H9 (cell line): ENCODE measurements around the gene KIAA1958. TPM values are rescaled to one million over a fixed set of nuclear protein-coding genes. Genes with fewer than 3 reads are reported as not detected.
"Not testable (repeated sequence)": the region's sequence is repeated elsewhere in the genome, so short reads cannot be mapped to it uniquely, and the experiment has no call there.

Experiments used
- DNase-seq: peaks from one replicate; pipeline ENCODE4 v3.0.0-alpha.2; 2017
- H2AFZ ChIP-seq: one replicate; pipeline ENCODE4 v1.6.1; 2013; ENCODE audit warnings: mild to moderate bottlenecking, low read length, control low read depth, moderate library complexity
- H2AK5ac ChIP-seq: 2 replicates; pipeline ENCODE4 v1.6.1; 2013; ENCODE audit warnings: low read length, control low read depth, mixed read lengths; ENCODE audit not compliant: insufficient read length
- H2BK120ac ChIP-seq: one replicate; pipeline ENCODE4 v1.6.1; 2013; ENCODE audit warnings: low read depth, mild to moderate bottlenecking, low read length, control low read depth, inconsistent platforms; ENCODE audit not compliant: poor library complexity, severe bottlenecking
- H2BK12ac ChIP-seq: 2 replicates; pipeline ENCODE4 v1.6.1; 2013; ENCODE audit warnings: low read length, control low read depth, mixed read lengths, low read depth; ENCODE audit not compliant: insufficient read length
- H2BK15ac ChIP-seq: 2 replicates; pipeline ENCODE4 v1.6.1; 2013; ENCODE audit warnings: low read depth, low read length, control low read depth
- H2BK20ac ChIP-seq: one replicate; pipeline ENCODE4 v1.6.1; 2013; ENCODE audit warnings: low read depth, mild to moderate bottlenecking, low read length, control low read depth, inconsistent platforms; ENCODE audit not compliant: poor library complexity, severe bottlenecking
- H2BK5ac ChIP-seq: 2 replicates; pipeline ENCODE4 v1.6.1; 2013; ENCODE audit warnings: low read length, control low read depth, mixed read lengths; ENCODE audit not compliant: insufficient read length
- H3K14ac ChIP-seq: 2 replicates; pipeline ENCODE4 v1.6.1; 2013; ENCODE audit warnings: low read length, control low read depth; ENCODE audit not compliant: insufficient read depth
- H3K18ac ChIP-seq: 2 replicates; pipeline ENCODE4 v1.6.1; 2013; ENCODE audit warnings: low read depth, mild to moderate bottlenecking, mixed read lengths, low read length, control low read depth; ENCODE audit not compliant: insufficient read length
- H3K23ac ChIP-seq: 2 replicates; pipeline ENCODE4 v1.6.1; 2013; ENCODE audit warnings: low read length, control low read depth, mixed read lengths, low read depth; ENCODE audit not compliant: insufficient read length
- H3K23me2 ChIP-seq: 2 replicates; pipeline ENCODE4 v1.6.1; 2013; ENCODE audit warnings: low read depth, mild to moderate bottlenecking, mixed read lengths, low read length, control low read depth; ENCODE audit not compliant: insufficient read length, poor library complexity, severe bottlenecking
- H3K27ac ChIP-seq: 2 replicates; pipeline ENCODE4 v1.5.1; 2013; ENCODE audit warnings: low read length, control low read depth, mixed read lengths, low read depth; ENCODE audit not compliant: insufficient read length
- H3K27me3 ChIP-seq: 2 replicates; pipeline ENCODE4 v1.6.1; 2013; ENCODE audit warnings: low read length, control low read depth, inconsistent platforms; ENCODE audit not compliant: insufficient read depth
- H3K4ac ChIP-seq: 2 replicates; pipeline ENCODE4 v1.6.1; 2013; ENCODE audit warnings: low read depth, mild to moderate bottlenecking, control low read depth, inconsistent platforms, low read length, moderate library complexity
- H3K4me1 ChIP-seq: 2 replicates; pipeline ENCODE4 v1.6.1; 2013; ENCODE audit warnings: low read length, control low read depth, inconsistent platforms; ENCODE audit not compliant: insufficient read depth
- H3K4me2 ChIP-seq: 2 replicates; pipeline ENCODE4 v1.6.1; 2013; ENCODE audit warnings: low read length, control low read depth, mixed read lengths; ENCODE audit not compliant: insufficient read length, insufficient read depth
- H3K56ac ChIP-seq: 2 replicates; pipeline ENCODE4 v1.6.1; 2013; ENCODE audit warnings: low read depth, mild to moderate bottlenecking, mixed read lengths, low read length, control low read depth; ENCODE audit not compliant: insufficient read length
- H3K79me1 ChIP-seq: 2 replicates; pipeline ENCODE4 v1.6.1; 2013; ENCODE audit warnings: low read depth, mild to moderate bottlenecking, moderate library complexity, low read length, control low read depth, inconsistent platforms; ENCODE audit not compliant: insufficient read depth, poor library complexity, severe bottlenecking
- H3K79me2 ChIP-seq: 2 replicates; pipeline ENCODE4 v1.6.1; 2013; ENCODE audit warnings: low read length, control low read depth, inconsistent platforms; ENCODE audit not compliant: insufficient read depth
- H3K9ac ChIP-seq: 2 replicates; pipeline ENCODE4 v1.6.1; 2013; ENCODE audit warnings: low read length, control low read depth, mixed read lengths; ENCODE audit not compliant: insufficient read length; ENCODE audit errors: extremely low read depth
- H3K9me3 ChIP-seq: one replicate; pipeline ENCODE4 v1.6.1; 2013; ENCODE audit warnings: low read depth, low read length, inconsistent platforms; ENCODE audit not compliant: control insufficient read depth
- H3T11ph ChIP-seq: one replicate; pipeline ENCODE4 v1.6.1; 2013; ENCODE audit warnings: mild to moderate bottlenecking, low read length, control low read depth, inconsistent platforms
- H4K20me1 ChIP-seq: one replicate; pipeline ENCODE4 v1.6.1; 2013; ENCODE audit not compliant: control insufficient read depth, insufficient read length, insufficient read depth
- H4K5ac ChIP-seq: 2 replicates; pipeline ENCODE4 v1.6.1; 2013; ENCODE audit warnings: low read depth, mild to moderate bottlenecking, mixed read lengths, low read length, control low read depth; ENCODE audit not compliant: insufficient read length
- H4K8ac ChIP-seq: replicated peaks from 2 replicates; pipeline ENCODE4 v1.6.1; 2013; ENCODE audit warnings: low read length, control low read depth, mixed read lengths, low read depth; ENCODE audit not compliant: insufficient read length
- H4K91ac ChIP-seq: 2 replicates; pipeline ENCODE4 v1.6.1; 2013; ENCODE audit warnings: low read depth, mild to moderate bottlenecking, moderate library complexity, mixed read lengths, low read length, control low read depth; ENCODE audit not compliant: insufficient read length
- H3K27ac Mint-ChIP-seq, 3 experiments: 2 replicates in 2 of 3; 3 replicates in 1 of 3; pipeline ENCODE4 v1.8.0; 2020 to 2021; ENCODE audit warnings: mixed read lengths in 3 of 3, mild to moderate bottlenecking in 1 of 3, moderate library complexity in 1 of 3
- H3K27me3 Mint-ChIP-seq: 2 replicates; pipeline ENCODE4 v1.8.0; 2021; ENCODE audit warnings: low read depth, mild to moderate bottlenecking, moderate library complexity, mixed read lengths
- H3K36me3 Mint-ChIP-seq, 3 experiments: 2 replicates in 2 of 3; 3 replicates in 1 of 3; pipeline ENCODE4 v1.8.0; 2020 to 2021; ENCODE audit warnings: low read depth in 3 of 3, mixed read lengths in 3 of 3; ENCODE audit not compliant: insufficient read depth in 1 of 3
- H3K4me1 Mint-ChIP-seq, 2 experiments: 2 replicates each; pipeline ENCODE4 v1.8.0; 2020; ENCODE audit warnings: mixed read lengths in 2 of 2
- H3K4me3 Mint-ChIP-seq, 2 experiments: 2 replicates in 1 of 2; 3 replicates in 1 of 2; pipeline ENCODE4 v1.8.0; 2020 to 2021; ENCODE audit warnings: mild to moderate bottlenecking in 2 of 2, mixed read lengths in 2 of 2, moderate library complexity in 1 of 2
- H3K9me3 Mint-ChIP-seq, 2 experiments: 2 replicates in 1 of 2; 3 replicates in 1 of 2; pipeline ENCODE4 v1.8.0; 2020; ENCODE audit warnings: mild to moderate bottlenecking in 2 of 2, mixed read lengths in 2 of 2, moderate library complexity in 1 of 2
- WGBS: extraction: QIAGEN DNeasy Blood & Tissue Kit; methylation state at CpG from one replicate; pipeline ENCODE4 v1.1.7; 2013; ENCODE audit warnings: missing lambda C conversion rate, low lambda C conversion rate, mixed read lengths; ENCODE audit not compliant: insufficient read length; ENCODE audit errors: extremely low coverage; 5-methylcytosine and 5-hydroxymethylcytosine counted together
- total RNA-seq: library from RNA; stranded (reverse); gene quantifications from 2 replicates; pipeline ENCODE4 v1.2.1, GENCODE V29; 2021
- TF ChIP-seq, protein P1 (sequence below): fragments of 200-600 bp; sonication (generic); conservative IDR thresholded peaks from 3 replicates; pipeline ENCODE4 v1.8.0; 2021; ENCODE audit warnings: antibody characterized with exemption, mild to moderate bottlenecking

KIAA1958 gene
- total RNA-seq, 1 experiment from 2014 or later, result 34.0 TPM

DNA sequence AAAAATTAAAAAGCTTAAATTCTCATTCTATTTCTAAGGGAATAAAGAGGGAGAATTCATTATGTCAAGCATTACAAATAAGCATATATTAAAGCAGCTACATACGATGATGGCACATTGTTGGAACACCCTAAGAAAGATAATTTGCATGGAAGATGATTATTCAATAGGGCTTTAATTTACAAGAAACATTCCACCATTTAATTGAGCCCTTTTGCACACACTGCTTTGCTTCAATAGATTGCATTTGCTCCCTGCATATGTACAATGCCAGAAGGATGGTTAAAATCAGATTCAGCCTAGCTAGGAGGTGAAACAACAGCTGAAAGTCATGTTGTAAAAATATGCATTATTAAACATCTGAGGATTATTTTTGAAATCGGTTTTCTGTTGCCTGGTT lies 21.8 kb downstream of the KIAA1958 start:
- Mint-ChIP-seq H3K36me3 (peaks cover 0 to 3% (median 1%) of the 10 kb centered on the region in 3 experiments; a peak in 3 of 7 replicates), H3K4me3 (no peak overlapping the region), H3K4me1 (peaks cover 18 to 28% of the 10 kb centered on the region in 2 experiments), H3K27me3 (no peaks in the 10 kb centered on the region), H3K9me3 (peaks cover 0 to 2% of the 10 kb centered on the region in 2 experiments; a peak in 2 of 5 replicates), H3K27ac (no peak overlapping the region)
- no peak overlapping the region for H2BK12ac ChIP-seq
- no peak overlapping the region for H3K4me2 ChIP-seq
- no peak overlapping the region for H3K23ac ChIP-seq
- no CpG with 5 or more reads among the region's 2 CpGs for WGBS
- no peak overlapping the region for H3K27ac ChIP-seq
- no peak overlapping the region for H4K8ac ChIP-seq
- H2AK5ac ChIP-seq, result no peak overlapping the region
- no peak overlapping the region for H3T11ph ChIP-seq
- H3K14ac ChIP-seq, result no peak overlapping the region
- peaks cover 6% of the 10 kb centered on the region for H3K79me1 ChIP-seq
- no peaks in the 10 kb centered on the region for H4K20me1 ChIP-seq
- no peaks in the 10 kb centered on the region for H3K27me3 ChIP-seq
- no peak overlapping the region for H3K18ac ChIP-seq
- no peak overlapping the region for H3K56ac ChIP-seq
- H2BK15ac ChIP-seq, result no peak overlapping the region
- no peaks in the 10 kb centered on the region; the same call in 1 of the 2 replicates for H3K4me1 ChIP-seq
- H3K79me2 ChIP-seq, result peaks cover 20% of the 10 kb centered on the region; the same call in 1 of the 2 replicates
- H2BK5ac ChIP-seq, result no peak overlapping the region
- H4K5ac ChIP-seq, result no peak overlapping the region
- TF ChIP-seq, protein P1, sequence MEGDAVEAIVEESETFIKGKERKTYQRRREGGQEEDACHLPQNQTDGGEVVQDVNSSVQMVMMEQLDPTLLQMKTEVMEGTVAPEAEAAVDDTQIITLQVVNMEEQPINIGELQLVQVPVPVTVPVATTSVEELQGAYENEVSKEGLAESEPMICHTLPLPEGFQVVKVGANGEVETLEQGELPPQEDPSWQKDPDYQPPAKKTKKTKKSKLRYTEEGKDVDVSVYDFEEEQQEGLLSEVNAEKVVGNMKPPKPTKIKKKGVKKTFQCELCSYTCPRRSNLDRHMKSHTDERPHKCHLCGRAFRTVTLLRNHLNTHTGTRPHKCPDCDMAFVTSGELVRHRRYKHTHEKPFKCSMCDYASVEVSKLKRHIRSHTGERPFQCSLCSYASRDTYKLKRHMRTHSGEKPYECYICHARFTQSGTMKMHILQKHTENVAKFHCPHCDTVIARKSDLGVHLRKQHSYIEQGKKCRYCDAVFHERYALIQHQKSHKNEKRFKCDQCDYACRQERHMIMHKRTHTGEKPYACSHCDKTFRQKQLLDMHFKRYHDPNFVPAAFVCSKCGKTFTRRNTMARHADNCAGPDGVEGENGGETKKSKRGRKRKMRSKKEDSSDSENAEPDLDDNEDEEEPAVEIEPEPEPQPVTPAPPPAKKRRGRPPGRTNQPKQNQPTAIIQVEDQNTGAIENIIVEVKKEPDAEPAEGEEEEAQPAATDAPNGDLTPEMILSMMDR, result no peak
- no peak overlapping the region for H2BK20ac ChIP-seq
- DNase-seq, result no peak
- no peak overlapping the region for H4K91ac ChIP-seq
- H3K23me2 ChIP-seq, result no peaks in the 10 kb centered on the region
- no peaks in the 10 kb centered on the region for H3K9me3 ChIP-seq
- no peak overlapping the region for H2BK120ac ChIP-seq
- no peak overlapping the region for H3K9ac ChIP-seq
- H3K4ac ChIP-seq, result no peak overlapping the region
- no peak overlapping the region for H2AFZ ChIP-seq

DNA sequence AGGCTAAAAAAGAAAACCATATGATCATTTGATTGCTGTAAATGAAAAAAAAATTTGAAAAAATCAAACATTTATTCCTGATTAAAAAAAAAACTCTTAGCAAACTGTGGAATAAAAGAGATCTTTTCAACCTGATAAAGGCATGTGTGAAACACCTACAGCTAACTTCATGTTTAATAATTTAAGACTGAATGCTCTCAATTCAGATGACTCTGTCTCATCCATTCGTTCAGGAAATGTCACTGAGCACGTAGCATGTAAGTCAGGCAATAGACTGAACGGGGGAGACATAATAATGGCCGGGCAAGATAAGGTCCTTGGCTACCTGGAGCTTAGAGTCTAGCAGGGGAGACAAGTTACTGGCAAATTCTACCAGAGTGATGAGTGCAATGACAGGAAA lies 25.8 kb downstream of the KIAA1958 start:
- not testable (repeated sequence) for H3K27ac ChIP-seq, H3K27me3 Mint-ChIP-seq, H3T11ph ChIP-seq, H3K23ac ChIP-seq, H3K36me3 Mint-ChIP-seq, H3K23me2 ChIP-seq, H3K4me3 Mint-ChIP-seq, H4K8ac ChIP-seq, H3K14ac ChIP-seq, H4K91ac ChIP-seq, H4K20me1 ChIP-seq, H3K9me3 Mint-ChIP-seq, H2BK120ac ChIP-seq, H2BK20ac ChIP-seq, H3K4ac ChIP-seq, H2AFZ ChIP-seq, H4K5ac ChIP-seq, H3K9me3 ChIP-seq, H3K56ac ChIP-seq, H3K4me2 ChIP-seq, H2BK5ac ChIP-seq, H3K18ac ChIP-seq, H3K79me1 ChIP-seq, H3K4me1 ChIP-seq, H3K9ac ChIP-seq, H3K27me3 ChIP-seq, H2AK5ac ChIP-seq, H2BK15ac ChIP-seq, H2BK12ac ChIP-seq, H3K27ac Mint-ChIP-seq, DNase-seq
- peaks cover 12% of the 10 kb centered on the region; the same call in 1 of the 2 replicates for H3K79me2 ChIP-seq
- H3K4me1 Mint-ChIP-seq, result peaks cover 15 to 16% of the 10 kb centered on the region in 2 experiments
- no CpG with 5 or more reads among the region's 4 CpGs for WGBS
